Measurements from ENCODE around the gene CLTA. TPM values are rescaled to one million over a fixed set of nuclear protein-coding genes. Genes with fewer than 3 reads are reported as not detected.

Gene CLTA
- total RNA-seq, 2 experiments from 2014 or later = 150 to 171 TPM

GRCh38 chr9:36218411-36218901 is 27.7 kb downstream of the CLTA start:
- H3K4me1 ChIP-seq (ENCODE audit: insufficient read depth, low read length, poor library complexity, severe bottlenecking) = no peaks in the 10 kb centered on the region
- peaks cover 95% of the 10 kb centered on the region for H3K36me3 ChIP-seq (ENCODE audit: insufficient read depth, low read length)
- TF ChIP-seq EZH2phosphoT487 (IDR thresholded peaks at IDR 0.05; ENCODE audit: borderline replicate concordance, low read depth, low read length) (no peak), CTCF (conservative IDR thresholded peaks at IDR 0.05; ENCODE audit: low read length) (no peak)
- no peaks in the 10 kb centered on the region for H3K9me2 ChIP-seq (ENCODE audit: insufficient read depth, low read length)
- H3K4me2 ChIP-seq (ENCODE audit: low read length) = no peak overlapping the region
- no peak overlapping the region for H2AFZ ChIP-seq (ENCODE audit: low read length)
- H3K4me3 ChIP-seq (ENCODE audit: low read depth, low read length, poor library complexity, severe bottlenecking) = no peak overlapping the region
- CTCF ChIA-PET (ENCODE audit: unreplicated experiment) = no interaction called here
- H3K9me3 ChIP-seq (ENCODE audit: low read length) = no peaks in the 10 kb centered on the region
- H3K27ac ChIP-seq (ENCODE audit: low read depth, low read length, poor library complexity, severe bottlenecking) = no peak overlapping the region
- H3K79me2 ChIP-seq (ENCODE audit: insufficient read depth, low read depth, low read length) = no peaks in the 10 kb centered on the region
- intact Hi-C loops (cut with micrococcal nuclease; ENCODE audit: unreplicated experiment) = no loop called here
- no peak for DNase-seq (ENCODE audit: low spot score)
- POLR2A ChIA-PET = interaction anchor here (0.5 to 1.0 kb wide), 2 partner anchors 13 to 267 kb away, joined by 3 read pairs; no protein-coding TSS in a partner anchor
- no TSS peak for BruUV-seq (replicated peaks)
- H4K20me1 ChIP-seq (ENCODE audit: insufficient read depth, low read length) = no peaks in the 10 kb centered on the region; the same call in 1 of the 2 replicates

- ChIA-PET CTCF (ENCODE audit: unreplicated experiment) (no interaction called here), POLR2A (interaction anchor here (1.2 kb wide), 1 partner anchor 10 kb away, joined by 6 read pairs; no protein-coding TSS in a partner anchor)
- Histone ChIP-seq H3K4me1 (ENCODE audit: insufficient read depth, low read length, poor library complexity, severe bottlenecking) (no peaks in the 10 kb centered on the region), H3K36me3 (ENCODE audit: insufficient read depth, low read length) (peaks cover 97% of the 10 kb centered on the region), H3K27ac (ENCODE audit: low read depth, low read length, poor library complexity, severe bottlenecking) (no peak overlapping the region), H4K20me1 (ENCODE audit: insufficient read depth, low read length) (no peaks in the 10 kb centered on the region), H3K4me2 (ENCODE audit: low read length) (no peak overlapping the region), H3K79me2 (ENCODE audit: insufficient read depth, low read depth, low read length) (no peaks in the 10 kb centered on the region), H3K4me3 (ENCODE audit: low read depth, low read length, poor library complexity, severe bottlenecking) (no peak overlapping the region), H3K9me3 (ENCODE audit: low read length) (no peaks in the 10 kb centered on the region), H2AFZ (ENCODE audit: low read length) (no peak overlapping the region), H3K9me2 (ENCODE audit: insufficient read depth, low read length) (no peaks in the 10 kb centered on the region)
- no peak for TF ChIP-seq EZH2phosphoT487 (IDR thresholded peaks at IDR 0.05; ENCODE audit: borderline replicate concordance, low read depth, low read length)
- BruUV-seq (replicated peaks) = no TSS peak
- intact Hi-C loops (cut with micrococcal nuclease; ENCODE audit: unreplicated experiment) = no loop called here
- no peak for DNase-seq (ENCODE audit: low spot score)
Observed at GRCh38 chr9:36221667-36222066, 30.9 kb downstream of the CLTA start.

- Histone ChIP-seq H3K27ac (ENCODE audit: low read depth, low read length, poor library complexity, severe bottlenecking) (no peak overlapping the region), H3K4me1 (ENCODE audit: insufficient read depth, low read length, poor library complexity, severe bottlenecking) (no peaks in the 10 kb centered on the region), H3K4me2 (ENCODE audit: low read length) (no peak overlapping the region), H4K20me1 (ENCODE audit: insufficient read depth, low read length) (no peaks in the 10 kb centered on the region), H2AFZ (ENCODE audit: low read length) (no peak overlapping the region), H3K4me3 (ENCODE audit: low read depth, low read length, poor library complexity, severe bottlenecking) (no peak overlapping the region), H3K9me3 (ENCODE audit: low read length) (no peaks in the 10 kb centered on the region), H3K79me2 (ENCODE audit: insufficient read depth, low read depth, low read length) (no peaks in the 10 kb centered on the region), H3K9me2 (ENCODE audit: insufficient read depth, low read length) (no peaks in the 10 kb centered on the region), H3K36me3 (ENCODE audit: insufficient read depth, low read length) (peaks cover 97% of the 10 kb centered on the region)
- CTCF ChIA-PET (ENCODE audit: unreplicated experiment) = no interaction called here
- BruUV-seq (replicated peaks) = no TSS peak
- DNase-seq (ENCODE audit: low spot score) = no peak
- POLR2A ChIA-PET = interaction anchor here (1.2 kb wide), 1 partner anchor 9 kb away, joined by 6 read pairs; no protein-coding TSS in a partner anchor
- TF ChIP-seq CTCF (conservative IDR thresholded peaks at IDR 0.05; ENCODE audit: low read length) (no peak), EZH2phosphoT487 (IDR thresholded peaks at IDR 0.05; ENCODE audit: borderline replicate concordance, low read depth, low read length) (no peak)
- intact Hi-C loops (cut with micrococcal nuclease; ENCODE audit: unreplicated experiment) = no loop called here
Observed at GRCh38 chr9:36222449-36222848, 31.7 kb downstream of the CLTA start.
